Upper lobe of left lung (tissue), 6 donors: Measurements from ENCODE around the gene SLC25A41. TPM values are rescaled to one million over a fixed set of nuclear protein-coding genes. Genes with fewer than 3 reads are reported as not detected.
A peak's percentile ranks its signal among the peaks of the same experiment; 100 is the strongest.

Experiments used
- ATAC-seq, 2 donors: fragments of 200-7000 bp; cut with Tn5 transposase; one replicate each; pipeline ENCODE4 v1.9.1; 2022; ENCODE audit warnings: mild to moderate bottlenecking in 2 of 2, moderate library complexity in 2 of 2; ENCODE audit not compliant: low FRiP score in 2 of 2
- DNase-seq, 2 donors: peaks; one replicate each; pipeline ENCODE4 v3.0.0-alpha.2; 2019 to 2020
- H3K27ac ChIP-seq, 4 donors: fragments of 200-600 bp; sonication (generic); one replicate each; pipeline ENCODE4 v1.5.1; 2016 to 2019
- H3K27me3 ChIP-seq, 4 donors: fragments of 200-600 bp; sonication (generic); one replicate each; pipeline ENCODE4 v1.5.1; 2017 to 2019
- H3K36me3 ChIP-seq, 4 donors: fragments of 200-600 bp; sonication (generic); one replicate each; pipeline ENCODE4 v1.5.1; 2016 to 2019
- H3K4me1 ChIP-seq, 4 donors: fragments of 200-600 bp; sonication (generic); one replicate each; pipeline ENCODE4 v1.5.1; 2018 to 2019
- H3K4me3 ChIP-seq, 4 donors: fragments of 200-600 bp; sonication (generic); one replicate each; pipeline ENCODE4 v1.5.1; 2017 to 2019; ENCODE audit warnings: mild to moderate bottlenecking in 2 of 4, moderate library complexity in 1 of 4
- H3K9me3 ChIP-seq, 4 donors: fragments of 200-600 bp; sonication (generic); one replicate each; pipeline ENCODE4 v1.5.1; 2018 to 2019
- EP300 ChIP-seq, 4 donors: sonication (generic); formaldehyde crosslinking; IDR thresholded peaks; one replicate each; pipeline ENCODE4 v1.5.1; 2017; ENCODE audit warnings: antibody characterized with exemption in 4 of 4, control low read depth in 2 of 4
- POLR2A ChIP-seq, 4 donors: fragments of 450-650 bp; IDR thresholded peaks; one replicate each; pipeline ENCODE4 v1.5.1; 2016 to 2017; ENCODE audit warnings: antibody characterized with exemption in 4 of 4, mild to moderate bottlenecking in 2 of 4
- POLR2AphosphoS5 ChIP-seq, 2 donors: sonication (generic); formaldehyde crosslinking; IDR thresholded peaks; one replicate each; pipeline ENCODE4 v1.5.1; 2017; ENCODE audit warnings: antibody characterized with exemption in 2 of 2
- WGBS, 2 donors: methylation state at CpG; one replicate each; pipeline ENCODE4 v1.1.5; 2017 to 2018; 5-methylcytosine and 5-hydroxymethylcytosine counted together
- total RNA-seq, 6 donors: library from RNA; depleted of rRNA in 4 of 6; stranded (reverse); fragments of >200 nt in 4 of 6; gene quantifications; one replicate each; pipeline versions ENCODE4 v1.1.0 to v1.2.1, GENCODE V29; 2016 to 2021
- TF ChIP-seq, protein P1 (sequence below), 6 experiments: fragments of 450-650 bp in 4 of 6; fragments of 200-600 bp in 2 of 6; sonication (generic) in 2 of 6; IDR thresholded peaks; one replicate each; pipeline ENCODE4 v1.5.1; 2016 to 2019; ENCODE audit warnings: antibody characterized with exemption in 6 of 6
- donor health status: DM: no; HTN: no; CAD: no; lungs with moderate emphysema.
- donor health status: DM: no; HTN: yes; CAD: no; lungs with severe emphysema.

SLC25A41 gene
- total RNA-seq, 6 donors from 2014 or later: 0.24 to 0.49 TPM; not detected in 4

DNA sequence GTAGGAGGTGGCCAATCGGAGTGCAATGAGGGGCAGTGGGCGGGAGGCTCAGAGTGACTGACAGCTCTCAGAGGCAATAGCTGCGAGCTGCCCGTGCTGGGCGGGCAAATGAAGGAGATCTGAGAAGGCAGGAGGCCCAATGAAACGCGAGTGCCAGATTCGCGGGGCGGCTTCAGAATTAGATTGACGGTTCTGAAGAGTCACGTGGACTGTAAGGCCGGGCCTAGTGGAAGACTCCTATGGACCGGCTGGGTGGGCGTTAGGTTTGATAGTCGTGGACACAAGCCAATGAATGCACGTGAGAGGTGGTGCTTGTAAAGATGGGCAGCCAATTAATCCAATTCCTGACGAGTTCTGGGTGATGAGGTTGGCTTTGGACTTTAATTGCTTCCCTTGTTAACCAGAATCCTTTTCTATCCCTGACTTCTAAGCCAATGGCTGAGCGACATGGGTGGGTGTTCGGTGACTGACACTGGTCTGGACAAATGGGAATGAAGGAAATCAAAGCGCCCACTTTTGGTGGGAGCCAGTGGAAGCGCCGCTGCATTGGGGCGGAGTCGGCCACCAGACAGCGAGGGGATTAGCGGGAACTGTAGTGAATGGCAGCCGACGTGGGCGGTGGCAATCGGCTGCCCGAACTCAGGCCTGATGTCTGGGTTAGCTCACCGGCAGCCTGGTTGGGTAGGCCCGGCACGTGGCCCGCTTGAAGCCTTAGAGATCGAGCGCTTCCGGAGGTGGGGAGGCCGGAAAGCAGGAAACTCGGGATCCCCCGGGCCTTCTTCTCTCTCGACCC is 8.4 kb downstream of the SLC25A41 start:
- Histone ChIP-seq H3K27ac (peak overlapping the region; percentile 75 to 86 (median 86)), H3K4me3 (peak overlapping the region in 3 of 4 donors; percentile 84 to 93 (median 93)), H3K27me3 (no peaks in the 10 kb centered on the region), H3K9me3 (no peaks in the 10 kb centered on the region), H3K36me3 (peaks cover 3 to 23% (median 19%) of the 10 kb centered on the region in 4 donors), H3K4me1 (peaks cover 19 to 38% (median 22%) of the 10 kb centered on the region in 4 donors)
- WGBS, 2 donors: 9 to 11% methylated on average over 40 to 41 of the region's 43 CpGs
- DNase-seq (peak; percentile 94 to 100), ATAC-seq (peak; percentile 95 to 99)
- peak in 1 of 4 donors; percentile 16 for TF ChIP-seq POLR2A (IDR thresholded peaks at IDR 0.05)
- TF ChIP-seq, protein P1, sequence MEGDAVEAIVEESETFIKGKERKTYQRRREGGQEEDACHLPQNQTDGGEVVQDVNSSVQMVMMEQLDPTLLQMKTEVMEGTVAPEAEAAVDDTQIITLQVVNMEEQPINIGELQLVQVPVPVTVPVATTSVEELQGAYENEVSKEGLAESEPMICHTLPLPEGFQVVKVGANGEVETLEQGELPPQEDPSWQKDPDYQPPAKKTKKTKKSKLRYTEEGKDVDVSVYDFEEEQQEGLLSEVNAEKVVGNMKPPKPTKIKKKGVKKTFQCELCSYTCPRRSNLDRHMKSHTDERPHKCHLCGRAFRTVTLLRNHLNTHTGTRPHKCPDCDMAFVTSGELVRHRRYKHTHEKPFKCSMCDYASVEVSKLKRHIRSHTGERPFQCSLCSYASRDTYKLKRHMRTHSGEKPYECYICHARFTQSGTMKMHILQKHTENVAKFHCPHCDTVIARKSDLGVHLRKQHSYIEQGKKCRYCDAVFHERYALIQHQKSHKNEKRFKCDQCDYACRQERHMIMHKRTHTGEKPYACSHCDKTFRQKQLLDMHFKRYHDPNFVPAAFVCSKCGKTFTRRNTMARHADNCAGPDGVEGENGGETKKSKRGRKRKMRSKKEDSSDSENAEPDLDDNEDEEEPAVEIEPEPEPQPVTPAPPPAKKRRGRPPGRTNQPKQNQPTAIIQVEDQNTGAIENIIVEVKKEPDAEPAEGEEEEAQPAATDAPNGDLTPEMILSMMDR (IDR thresholded peaks at IDR 0.05): peak in 1 of 6 experiments; percentile 12
- TF ChIP-seq EP300 (IDR thresholded peaks at IDR 0.05): no peak
- peak; percentile 47 to 65 for TF ChIP-seq POLR2AphosphoS5 (IDR thresholded peaks at IDR 0.05)

DNA sequence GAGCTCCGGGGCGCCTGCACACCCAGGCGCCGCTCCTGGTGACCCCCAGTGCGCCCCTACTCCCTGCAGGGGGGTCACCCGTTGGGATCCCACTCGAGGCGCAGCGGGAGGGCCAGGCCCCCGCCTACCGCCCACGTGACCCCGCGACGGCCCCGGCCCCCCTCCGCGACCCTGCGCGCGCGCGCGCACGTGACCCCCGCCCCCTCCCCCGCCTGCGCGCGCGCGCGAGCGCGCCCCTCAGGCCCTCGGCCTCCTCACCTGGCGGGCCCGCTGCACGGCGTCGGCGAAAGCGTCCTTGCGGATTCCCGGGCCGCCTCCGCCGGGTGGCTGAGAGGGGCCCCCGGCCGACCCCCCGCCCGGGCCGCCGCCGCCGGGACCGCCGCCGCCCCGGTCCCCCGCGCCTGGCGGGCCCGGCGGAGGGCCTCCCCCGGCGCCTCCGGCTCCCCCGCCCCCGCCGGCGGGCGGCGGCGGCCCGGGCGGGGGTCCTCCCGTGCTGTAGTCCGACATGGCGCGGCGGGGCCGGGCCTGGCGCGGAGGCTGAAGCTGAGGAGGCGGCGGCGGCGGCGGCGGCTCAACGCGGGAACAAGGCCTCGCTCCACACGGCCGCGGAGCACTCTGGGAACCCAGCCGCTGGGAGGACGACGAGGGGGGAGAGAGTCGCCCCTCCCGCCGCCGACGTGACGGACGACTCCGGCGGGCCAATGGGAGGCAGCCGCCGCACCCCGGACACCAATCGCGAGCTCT is 9.2 kb downstream of the SLC25A41 start, which contains the start of gene KHSRP:
TSS of gene KHSRP (minus strand) at position 617 of the 744 bp plus-strand sequence. CDS start at position 507, 110 bp downstream.
- Histone ChIP-seq H3K36me3 (peaks cover 3 to 31% (median 27%) of the 10 kb centered on the region in 4 donors), H3K27ac (peak within 1 kb of the TSS; percentile 75 to 86 (median 86)), H3K27me3 (no peaks in the 10 kb centered on the region), H3K4me1 (peaks cover 19 to 38% (median 22%) of the 10 kb centered on the region in 4 donors), H3K4me3 (peak within 1 kb of the TSS; percentile 71 to 93 (median 88)), H3K9me3 (no peaks in the 10 kb centered on the region)
- 0% methylated on average over 28 to 36 of the region's 114 CpGs for WGBS, 2 donors
- TF ChIP-seq, protein P1 (IDR thresholded peaks at IDR 0.05): peak in 2 of 6 experiments; percentile 11 to 16
- peak in 3 of 4 donors; percentile 55 to 82 (median 57) for TF ChIP-seq POLR2A (IDR thresholded peaks at IDR 0.05)
- TF ChIP-seq POLR2AphosphoS5 (IDR thresholded peaks at IDR 0.05): peak; percentile 90
- TF ChIP-seq EP300 (IDR thresholded peaks at IDR 0.05): peak in 1 of 4 donors; percentile 7
- ATAC-seq: no peak
- peak in 1 of 2 donors; percentile 98 for DNase-seq

DNA sequence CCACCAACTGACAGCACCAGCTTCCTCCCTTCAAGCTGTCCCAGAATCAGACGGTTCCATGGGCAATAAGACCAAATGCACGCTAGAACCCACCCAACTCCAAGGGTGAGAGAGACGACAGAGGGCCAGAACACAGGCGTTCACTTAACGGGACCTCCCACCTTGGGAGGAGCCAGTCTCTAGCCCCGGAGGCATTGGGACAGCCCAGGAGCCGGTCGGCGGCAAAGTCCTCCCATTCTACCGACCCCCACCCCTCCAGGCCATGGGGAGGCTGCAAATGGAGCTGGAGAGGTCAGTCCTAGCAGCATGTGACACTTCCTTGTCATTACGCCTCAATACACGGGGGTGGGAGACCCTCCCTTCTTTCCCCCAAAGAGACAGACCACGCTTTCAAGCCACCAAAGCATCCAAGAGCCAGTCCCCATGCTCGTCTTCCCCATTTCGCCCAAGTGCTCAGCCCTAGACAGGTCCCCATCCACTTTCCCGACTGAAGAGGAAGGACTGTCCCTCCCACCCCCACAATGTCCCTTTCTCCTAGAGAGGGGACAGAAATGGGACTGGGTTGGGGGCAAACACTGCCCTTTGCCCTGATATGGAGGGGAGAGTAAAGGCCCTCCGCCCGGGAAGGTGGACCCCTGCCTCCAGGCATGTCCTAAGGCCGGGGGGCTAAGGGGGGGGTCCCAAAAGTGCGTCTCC is 9.9 kb downstream of the SLC25A41 start:
- Histone ChIP-seq H3K4me3 (peak overlapping the region; percentile 71 to 93 (median 88)), H3K36me3 (peaks cover 10 to 38% (median 34%) of the 10 kb centered on the region in 4 donors), H3K27ac (peak overlapping the region; percentile 44 to 85 (median 60)), H3K4me1 (peaks cover 19 to 38% (median 22%) of the 10 kb centered on the region in 4 donors), H3K9me3 (no peaks in the 10 kb centered on the region), H3K27me3 (no peaks in the 10 kb centered on the region)
- no peak for ATAC-seq
- peak in 1 of 2 donors; percentile 56 for DNase-seq
- TF ChIP-seq, protein P1 (IDR thresholded peaks at IDR 0.05): no peak
- TF ChIP-seq POLR2A (IDR thresholded peaks at IDR 0.05) (no peak), EP300 (IDR thresholded peaks at IDR 0.05) (no peak), POLR2AphosphoS5 (IDR thresholded peaks at IDR 0.05) (no peak)
- 0 to 2% methylated on average over 12 to 16 of the region's 20 CpGs for WGBS, 2 donors
